H9 (cell line): Measurements from ENCODE around the gene TRIM7. TPM values are rescaled to one million over a fixed set of nuclear protein-coding genes. Genes with fewer than 3 reads are reported as not detected.

Experiments
- DNase-seq: peaks from one replicate; pipeline ENCODE4 v3.0.0-alpha.2; 2017
- H2AFZ ChIP-seq: one replicate; pipeline ENCODE4 v1.6.1; 2013; ENCODE audit warnings: mild to moderate bottlenecking, low read length, control low read depth, moderate library complexity
- H2AK5ac ChIP-seq: 2 replicates; pipeline ENCODE4 v1.6.1; 2013; ENCODE audit warnings: low read length, control low read depth, mixed read lengths; ENCODE audit not compliant: insufficient read length
- H2BK120ac ChIP-seq: one replicate; pipeline ENCODE4 v1.6.1; 2013; ENCODE audit warnings: low read depth, mild to moderate bottlenecking, low read length, control low read depth, inconsistent platforms; ENCODE audit not compliant: poor library complexity, severe bottlenecking
- H2BK12ac ChIP-seq: 2 replicates; pipeline ENCODE4 v1.6.1; 2013; ENCODE audit warnings: low read length, control low read depth, mixed read lengths, low read depth; ENCODE audit not compliant: insufficient read length
- H2BK15ac ChIP-seq: 2 replicates; pipeline ENCODE4 v1.6.1; 2013; ENCODE audit warnings: low read depth, low read length, control low read depth
- H2BK20ac ChIP-seq: one replicate; pipeline ENCODE4 v1.6.1; 2013; ENCODE audit warnings: low read depth, mild to moderate bottlenecking, low read length, control low read depth, inconsistent platforms; ENCODE audit not compliant: poor library complexity, severe bottlenecking
- H2BK5ac ChIP-seq: 2 replicates; pipeline ENCODE4 v1.6.1; 2013; ENCODE audit warnings: low read length, control low read depth, mixed read lengths; ENCODE audit not compliant: insufficient read length
- H3K14ac ChIP-seq: 2 replicates; pipeline ENCODE4 v1.6.1; 2013; ENCODE audit warnings: low read length, control low read depth; ENCODE audit not compliant: insufficient read depth
- H3K18ac ChIP-seq: 2 replicates; pipeline ENCODE4 v1.6.1; 2013; ENCODE audit warnings: low read depth, mild to moderate bottlenecking, mixed read lengths, low read length, control low read depth; ENCODE audit not compliant: insufficient read length
- H3K23ac ChIP-seq: 2 replicates; pipeline ENCODE4 v1.6.1; 2013; ENCODE audit warnings: low read length, control low read depth, mixed read lengths, low read depth; ENCODE audit not compliant: insufficient read length
- H3K23me2 ChIP-seq: 2 replicates; pipeline ENCODE4 v1.6.1; 2013; ENCODE audit warnings: low read depth, mild to moderate bottlenecking, mixed read lengths, low read length, control low read depth; ENCODE audit not compliant: insufficient read length, poor library complexity, severe bottlenecking
- H3K27ac ChIP-seq: 2 replicates; pipeline ENCODE4 v1.5.1; 2013; ENCODE audit warnings: low read length, control low read depth, mixed read lengths, low read depth; ENCODE audit not compliant: insufficient read length
- H3K27me3 ChIP-seq: 2 replicates; pipeline ENCODE4 v1.6.1; 2013; ENCODE audit warnings: low read length, control low read depth, inconsistent platforms; ENCODE audit not compliant: insufficient read depth
- H3K4ac ChIP-seq: 2 replicates; pipeline ENCODE4 v1.6.1; 2013; ENCODE audit warnings: low read depth, mild to moderate bottlenecking, control low read depth, inconsistent platforms, low read length, moderate library complexity
- H3K4me1 ChIP-seq: 2 replicates; pipeline ENCODE4 v1.6.1; 2013; ENCODE audit warnings: low read length, control low read depth, inconsistent platforms; ENCODE audit not compliant: insufficient read depth
- H3K4me2 ChIP-seq: 2 replicates; pipeline ENCODE4 v1.6.1; 2013; ENCODE audit warnings: low read length, control low read depth, mixed read lengths; ENCODE audit not compliant: insufficient read length, insufficient read depth
- H3K56ac ChIP-seq: 2 replicates; pipeline ENCODE4 v1.6.1; 2013; ENCODE audit warnings: low read depth, mild to moderate bottlenecking, mixed read lengths, low read length, control low read depth; ENCODE audit not compliant: insufficient read length
- H3K79me1 ChIP-seq: 2 replicates; pipeline ENCODE4 v1.6.1; 2013; ENCODE audit warnings: low read depth, mild to moderate bottlenecking, moderate library complexity, low read length, control low read depth, inconsistent platforms; ENCODE audit not compliant: insufficient read depth, poor library complexity, severe bottlenecking
- H3K79me2 ChIP-seq: 2 replicates; pipeline ENCODE4 v1.6.1; 2013; ENCODE audit warnings: low read length, control low read depth, inconsistent platforms; ENCODE audit not compliant: insufficient read depth
- H3K9ac ChIP-seq: 2 replicates; pipeline ENCODE4 v1.6.1; 2013; ENCODE audit warnings: low read length, control low read depth, mixed read lengths; ENCODE audit not compliant: insufficient read length; ENCODE audit errors: extremely low read depth
- H3K9me3 ChIP-seq: one replicate; pipeline ENCODE4 v1.6.1; 2013; ENCODE audit warnings: low read depth, low read length, inconsistent platforms; ENCODE audit not compliant: control insufficient read depth
- H3T11ph ChIP-seq: one replicate; pipeline ENCODE4 v1.6.1; 2013; ENCODE audit warnings: mild to moderate bottlenecking, low read length, control low read depth, inconsistent platforms
- H4K20me1 ChIP-seq: one replicate; pipeline ENCODE4 v1.6.1; 2013; ENCODE audit not compliant: control insufficient read depth, insufficient read length, insufficient read depth
- H4K5ac ChIP-seq: 2 replicates; pipeline ENCODE4 v1.6.1; 2013; ENCODE audit warnings: low read depth, mild to moderate bottlenecking, mixed read lengths, low read length, control low read depth; ENCODE audit not compliant: insufficient read length
- H4K8ac ChIP-seq: replicated peaks from 2 replicates; pipeline ENCODE4 v1.6.1; 2013; ENCODE audit warnings: low read length, control low read depth, mixed read lengths, low read depth; ENCODE audit not compliant: insufficient read length
- H4K91ac ChIP-seq: 2 replicates; pipeline ENCODE4 v1.6.1; 2013; ENCODE audit warnings: low read depth, mild to moderate bottlenecking, moderate library complexity, mixed read lengths, low read length, control low read depth; ENCODE audit not compliant: insufficient read length
- H3K27ac Mint-ChIP-seq, 3 experiments: 2 replicates in 2 of 3; 3 replicates in 1 of 3; pipeline ENCODE4 v1.8.0; 2020 to 2021; ENCODE audit warnings: mixed read lengths in 3 of 3, mild to moderate bottlenecking in 1 of 3, moderate library complexity in 1 of 3
- H3K27me3 Mint-ChIP-seq: 2 replicates; pipeline ENCODE4 v1.8.0; 2021; ENCODE audit warnings: low read depth, mild to moderate bottlenecking, moderate library complexity, mixed read lengths
- H3K36me3 Mint-ChIP-seq, 3 experiments: 2 replicates in 2 of 3; 3 replicates in 1 of 3; pipeline ENCODE4 v1.8.0; 2020 to 2021; ENCODE audit warnings: low read depth in 3 of 3, mixed read lengths in 3 of 3; ENCODE audit not compliant: insufficient read depth in 1 of 3
- H3K4me1 Mint-ChIP-seq, 2 experiments: 2 replicates each; pipeline ENCODE4 v1.8.0; 2020; ENCODE audit warnings: mixed read lengths in 2 of 2
- H3K4me3 Mint-ChIP-seq, 2 experiments: 2 replicates in 1 of 2; 3 replicates in 1 of 2; pipeline ENCODE4 v1.8.0; 2020 to 2021; ENCODE audit warnings: mild to moderate bottlenecking in 2 of 2, mixed read lengths in 2 of 2, moderate library complexity in 1 of 2
- H3K9me3 Mint-ChIP-seq, 2 experiments: 2 replicates in 1 of 2; 3 replicates in 1 of 2; pipeline ENCODE4 v1.8.0; 2020; ENCODE audit warnings: mild to moderate bottlenecking in 2 of 2, mixed read lengths in 2 of 2, moderate library complexity in 1 of 2
- WGBS: extraction: QIAGEN DNeasy Blood & Tissue Kit; methylation state at CpG from one replicate; pipeline ENCODE4 v1.1.7; 2013; ENCODE audit warnings: missing lambda C conversion rate, low lambda C conversion rate, mixed read lengths; ENCODE audit not compliant: insufficient read length; ENCODE audit errors: extremely low coverage; 5-methylcytosine and 5-hydroxymethylcytosine counted together
- total RNA-seq: library from RNA; stranded (reverse); gene quantifications from 2 replicates; pipeline ENCODE4 v1.2.1, GENCODE V29; 2021
- TF ChIP-seq, protein P1 (sequence below): fragments of 200-600 bp; sonication (generic); conservative IDR thresholded peaks from 3 replicates; pipeline ENCODE4 v1.8.0; 2021; ENCODE audit warnings: antibody characterized with exemption, mild to moderate bottlenecking

TRIM7 gene
- total RNA-seq, 1 experiment from 2014 or later, result not detected

DNA sequence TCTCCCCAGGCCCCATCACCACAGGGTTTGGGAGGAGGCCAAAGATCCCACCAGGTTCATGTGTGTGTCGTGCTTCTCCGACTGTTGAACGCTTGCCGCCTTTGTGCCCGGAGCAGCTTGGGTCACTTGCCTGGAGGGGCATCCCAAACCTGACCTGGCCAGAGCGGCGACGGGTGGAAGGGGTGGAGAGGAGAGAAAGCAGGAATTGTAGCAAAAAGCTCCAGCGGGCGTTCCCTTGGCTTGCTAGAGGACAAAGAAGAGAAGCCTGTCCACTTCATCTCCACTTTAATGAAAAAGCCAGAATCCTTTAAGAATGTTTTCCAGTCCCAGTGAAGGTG, 15.2 kb upstream of the TRIM7 start:
- Histone ChIP-seq H3K4ac (no peak overlapping the region), H3K18ac (no peak overlapping the region), H2AFZ (no peak overlapping the region), H3K79me1 (peaks cover 3% of the 10 kb centered on the region), H3K23ac (no peak overlapping the region), H4K20me1 (no peaks in the 10 kb centered on the region), H2BK20ac (no peak overlapping the region), H2BK15ac (no peak overlapping the region), H3K56ac (no peak overlapping the region), H3K9ac (no peak overlapping the region), H3T11ph (no peak overlapping the region), H3K14ac (no peak overlapping the region), H3K79me2 (no peaks in the 10 kb centered on the region), H3K23me2 (peaks cover 15% of the 10 kb centered on the region), H4K8ac (no peak overlapping the region), H4K5ac (no peak overlapping the region), H2BK5ac (no peak overlapping the region), H3K4me1 (no peaks in the 10 kb centered on the region; the same call in 1 of the 2 replicates), H2BK12ac (no peak overlapping the region), H3K4me2 (no peak overlapping the region), H3K27ac (no peak overlapping the region), H3K9me3 (no peaks in the 10 kb centered on the region), H3K27me3 (no peaks in the 10 kb centered on the region; the same call in 1 of the 2 replicates), H2BK120ac (no peak overlapping the region), H4K91ac (no peak overlapping the region), H2AK5ac (no peak overlapping the region)
- peaks cover 34% of the 10 kb centered on the region for H3K27me3 Mint-ChIP-seq
- WGBS, result no CpG with 5 or more reads among the region's 10 CpGs
- DNase-seq, result no peak
- peaks cover 28 to 34% of the 10 kb centered on the region in 2 experiments for H3K4me1 Mint-ChIP-seq
- H3K9me3 Mint-ChIP-seq, result peaks cover 0 to 8% of the 10 kb centered on the region in 2 experiments; a peak in 2 of 5 replicates
- no peak overlapping the region; a peak in 1 of 7 replicates for H3K27ac Mint-ChIP-seq
- peaks cover 3 to 7% (median 5%) of the 10 kb centered on the region in 3 experiments; a peak in 4 of 7 replicates for H3K36me3 Mint-ChIP-seq
- peak overlapping the region in 1 of 2 experiments; percentile 77; a peak in 2 of 5 replicates for H3K4me3 Mint-ChIP-seq
- TF ChIP-seq, protein P1, sequence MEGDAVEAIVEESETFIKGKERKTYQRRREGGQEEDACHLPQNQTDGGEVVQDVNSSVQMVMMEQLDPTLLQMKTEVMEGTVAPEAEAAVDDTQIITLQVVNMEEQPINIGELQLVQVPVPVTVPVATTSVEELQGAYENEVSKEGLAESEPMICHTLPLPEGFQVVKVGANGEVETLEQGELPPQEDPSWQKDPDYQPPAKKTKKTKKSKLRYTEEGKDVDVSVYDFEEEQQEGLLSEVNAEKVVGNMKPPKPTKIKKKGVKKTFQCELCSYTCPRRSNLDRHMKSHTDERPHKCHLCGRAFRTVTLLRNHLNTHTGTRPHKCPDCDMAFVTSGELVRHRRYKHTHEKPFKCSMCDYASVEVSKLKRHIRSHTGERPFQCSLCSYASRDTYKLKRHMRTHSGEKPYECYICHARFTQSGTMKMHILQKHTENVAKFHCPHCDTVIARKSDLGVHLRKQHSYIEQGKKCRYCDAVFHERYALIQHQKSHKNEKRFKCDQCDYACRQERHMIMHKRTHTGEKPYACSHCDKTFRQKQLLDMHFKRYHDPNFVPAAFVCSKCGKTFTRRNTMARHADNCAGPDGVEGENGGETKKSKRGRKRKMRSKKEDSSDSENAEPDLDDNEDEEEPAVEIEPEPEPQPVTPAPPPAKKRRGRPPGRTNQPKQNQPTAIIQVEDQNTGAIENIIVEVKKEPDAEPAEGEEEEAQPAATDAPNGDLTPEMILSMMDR, result no peak
